PFSK-1 (cell line): ENCODE measurements around the gene KMT2D.

Source experiments
- FOXP2 ChIP-seq: optimal IDR thresholded peaks from 2 replicates; pipeline ENCODE3; 2011; ENCODE audit warnings: borderline replicate concordance, control low read depth, inconsistent platforms; ENCODE audit not compliant: insufficient read depth; ENCODE audit errors: extremely low read length, extremely low read depth
- POLR2AphosphoS5 ChIP-seq: IDR thresholded peaks from 2 replicates; pipeline ENCODE4 v1.6.1; 2012; ENCODE audit warnings: low read depth, mild to moderate bottlenecking, control low read depth, low read length, moderate library complexity
- SIN3A ChIP-seq: IDR thresholded peaks from 2 replicates; pipeline ENCODE4 v1.6.1; 2012; ENCODE audit warnings: mild to moderate bottlenecking, low read length, moderate library complexity, borderline replicate concordance; ENCODE audit not compliant: insufficient read depth
- TAF1 ChIP-seq: IDR thresholded peaks from 2 replicates; pipeline ENCODE4 v1.6.1; 2012; ENCODE audit warnings: low read length, control low read depth, borderline replicate concordance; ENCODE audit not compliant: insufficient read depth
- TF ChIP-seq, protein P1 (sequence below), 2 experiments: IDR thresholded peaks; 2 replicates each; pipeline versions ENCODE4 v1.6.1 to v1.8.0; 2011 to 2012; ENCODE audit warnings: low read depth in 2 of 2, low read length in 2 of 2, control low read depth in 1 of 2, inconsistent platforms in 1 of 2, mild to moderate bottlenecking in 1 of 2, moderate library complexity in 1 of 2; ENCODE audit not compliant: insufficient read depth in 1 of 2

DNA sequence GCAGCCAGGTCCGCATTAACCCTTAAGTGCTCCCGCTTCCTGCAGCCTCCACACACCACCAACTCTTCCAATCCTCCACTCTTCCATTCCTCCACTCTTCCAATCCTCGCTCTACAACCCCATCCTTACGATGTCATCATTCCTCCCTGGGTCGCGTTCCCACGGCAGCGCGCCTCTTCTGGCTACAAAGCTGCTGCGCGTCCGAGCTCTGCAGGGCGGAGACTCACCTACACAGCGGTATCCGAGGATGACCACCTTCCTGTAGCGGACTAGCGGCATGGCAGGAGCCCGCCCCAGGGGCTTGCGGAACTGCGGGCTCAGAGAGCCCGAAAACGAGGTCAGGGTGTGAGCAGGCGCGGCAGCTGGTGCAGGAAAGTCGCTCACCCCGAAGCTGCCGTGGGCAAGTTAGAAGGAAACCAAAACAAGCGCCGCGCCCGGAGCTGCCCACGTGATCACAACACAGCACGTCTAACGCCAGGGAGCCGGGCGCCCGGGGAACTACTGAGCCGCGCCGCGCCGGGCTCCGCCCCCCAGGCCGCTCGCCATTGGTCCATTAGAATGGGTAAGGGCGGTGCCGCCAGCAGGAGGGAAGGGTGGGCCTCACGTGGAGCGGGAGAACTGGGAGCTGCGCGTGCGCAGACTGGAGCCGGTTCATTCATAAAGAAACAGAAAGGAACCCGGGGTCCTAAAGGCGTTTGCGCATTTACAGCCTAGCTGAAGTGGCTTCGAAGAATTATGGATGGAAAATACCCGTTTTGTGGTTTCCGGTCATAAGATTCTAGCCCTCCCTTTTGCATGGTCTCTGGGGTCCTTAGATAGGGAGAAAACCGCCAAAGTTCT is 9.1 kb upstream of the KMT2D start, which contains the start of gene RHEBL1:
- TF ChIP-seq, protein P1, sequence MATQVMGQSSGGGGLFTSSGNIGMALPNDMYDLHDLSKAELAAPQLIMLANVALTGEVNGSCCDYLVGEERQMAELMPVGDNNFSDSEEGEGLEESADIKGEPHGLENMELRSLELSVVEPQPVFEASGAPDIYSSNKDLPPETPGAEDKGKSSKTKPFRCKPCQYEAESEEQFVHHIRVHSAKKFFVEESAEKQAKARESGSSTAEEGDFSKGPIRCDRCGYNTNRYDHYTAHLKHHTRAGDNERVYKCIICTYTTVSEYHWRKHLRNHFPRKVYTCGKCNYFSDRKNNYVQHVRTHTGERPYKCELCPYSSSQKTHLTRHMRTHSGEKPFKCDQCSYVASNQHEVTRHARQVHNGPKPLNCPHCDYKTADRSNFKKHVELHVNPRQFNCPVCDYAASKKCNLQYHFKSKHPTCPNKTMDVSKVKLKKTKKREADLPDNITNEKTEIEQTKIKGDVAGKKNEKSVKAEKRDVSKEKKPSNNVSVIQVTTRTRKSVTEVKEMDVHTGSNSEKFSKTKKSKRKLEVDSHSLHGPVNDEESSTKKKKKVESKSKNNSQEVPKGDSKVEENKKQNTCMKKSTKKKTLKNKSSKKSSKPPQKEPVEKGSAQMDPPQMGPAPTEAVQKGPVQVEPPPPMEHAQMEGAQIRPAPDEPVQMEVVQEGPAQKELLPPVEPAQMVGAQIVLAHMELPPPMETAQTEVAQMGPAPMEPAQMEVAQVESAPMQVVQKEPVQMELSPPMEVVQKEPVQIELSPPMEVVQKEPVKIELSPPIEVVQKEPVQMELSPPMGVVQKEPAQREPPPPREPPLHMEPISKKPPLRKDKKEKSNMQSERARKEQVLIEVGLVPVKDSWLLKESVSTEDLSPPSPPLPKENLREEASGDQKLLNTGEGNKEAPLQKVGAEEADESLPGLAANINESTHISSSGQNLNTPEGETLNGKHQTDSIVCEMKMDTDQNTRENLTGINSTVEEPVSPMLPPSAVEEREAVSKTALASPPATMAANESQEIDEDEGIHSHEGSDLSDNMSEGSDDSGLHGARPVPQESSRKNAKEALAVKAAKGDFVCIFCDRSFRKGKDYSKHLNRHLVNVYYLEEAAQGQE (IDR thresholded peaks at IDR 0.05; ENCODE audit: insufficient read depth in 1 of 2, low read depth in 2 of 2, low read length in 2 of 2) = no peak; a peak in 1 of 4 replicates
- TF ChIP-seq POLR2AphosphoS5 (peak; percentile 78), TAF1 (peak; percentile 64; the same call in 1 of the 2 replicates), SIN3A (peak; percentile 94), FOXP2 (no peak)
